ENCODE data around the gene NXPH4. TPM values are rescaled to one million over a fixed set of nuclear protein-coding genes. Genes with fewer than 3 reads are reported as not detected.

Gene NXPH4
- total RNA-seq, 6 donors from 2014 or later: 0.20 to 0.94 (median 0.22) TPM; not detected in 3

GRCh38 chr12:57236925-57237595, 20.5 kb downstream of the NXPH4 start:
- peaks cover 40 to 50% (median 45%) of the 10 kb centered on the region in 4 donors for H3K4me1 ChIP-seq
- H3K9me3 ChIP-seq: no peaks in the 10 kb centered on the region
- H3K27ac ChIP-seq: peak overlapping the region in 1 of 4 donors; percentile 67
- H3K4me3 ChIP-seq: peak overlapping the region in 3 of 4 donors; percentile 9 to 28 (median 16)
- ATAC-seq (ENCODE audit: low FRiP score in 2 of 2) (no peak), DNase-seq (no peak)
- peaks cover 0 to 40% (median 32%) of the 10 kb centered on the region in 4 donors for H3K27me3 ChIP-seq
- WGBS, 2 donors: 19 to 37% methylated on average over 8 of the region's 9 CpGs
- H3K36me3 ChIP-seq: peaks cover 0 to 32% (median 27%) of the 10 kb centered on the region in 4 donors
- no peak for TF ChIP-seq POLR2AphosphoS5 (IDR thresholded peaks at IDR 0.05)
- TF ChIP-seq CTCF (IDR thresholded peaks at IDR 0.05): no peak
- no peak for TF ChIP-seq POLR2A (IDR thresholded peaks at IDR 0.05)
- no peak for TF ChIP-seq EP300 (IDR thresholded peaks at IDR 0.05)

- no peak for ATAC-seq (ENCODE audit: low FRiP score in 2 of 2)
- no peak for DNase-seq
- 30 to 44% methylated on average over 5 of the region's 5 CpGs for WGBS, 2 donors
- no peaks in the 10 kb centered on the region for H3K9me3 ChIP-seq
- H3K36me3 ChIP-seq: peaks cover 0 to 26% (median 22%) of the 10 kb centered on the region in 4 donors
- no peak overlapping the region for H3K4me3 ChIP-seq
- TF ChIP-seq POLR2A (IDR thresholded peaks at IDR 0.05) (no peak), POLR2AphosphoS5 (IDR thresholded peaks at IDR 0.05) (no peak), CTCF (IDR thresholded peaks at IDR 0.05) (no peak), EP300 (IDR thresholded peaks at IDR 0.05) (no peak)
- H3K27ac ChIP-seq: no peak overlapping the region
- H3K4me1 ChIP-seq: peaks cover 45 to 55% (median 50%) of the 10 kb centered on the region in 4 donors
- peaks cover 0 to 45% (median 35%) of the 10 kb centered on the region in 4 donors for H3K27me3 ChIP-seq
Observed at GRCh38 chr12:57237596-57237931, 21.0 kb downstream of the NXPH4 start.

- Histone ChIP-seq H3K4me1 (peaks cover 51 to 61% (median 56%) of the 10 kb centered on the region in 4 donors), H3K27ac (peak overlapping the region in 2 of 4 donors; percentile 13 to 17), H3K36me3 (peaks cover 0 to 20% (median 16%) of the 10 kb centered on the region in 4 donors), H3K4me3 (peak overlapping the region; percentile 28 to 58 (median 42)), H3K27me3 (peaks cover 0 to 52% (median 38%) of the 10 kb centered on the region in 4 donors), H3K9me3 (no peaks in the 10 kb centered on the region)
- TF ChIP-seq POLR2AphosphoS5 (IDR thresholded peaks at IDR 0.05) (no peak), EP300 (IDR thresholded peaks at IDR 0.05) (no peak), CTCF (IDR thresholded peaks at IDR 0.05) (no peak), POLR2A (IDR thresholded peaks at IDR 0.05) (no peak)
- no peak for ATAC-seq (ENCODE audit: low FRiP score in 2 of 2)
- DNase-seq: peak in 1 of 2 donors; percentile 76
- 3 to 13% methylated on average over 25 to 56 of the region's 63 CpGs for WGBS, 2 donors
Observed at GRCh38 chr12:57237932-57238853, 21.6 kb downstream of the NXPH4 start.

GRCh38 chr12:57238854-57239554, 22.4 kb downstream of the NXPH4 start:
- WGBS, 2 donors: 4% methylated on average over 21 of the region's 47 CpGs
- Histone ChIP-seq H3K4me1 (peaks cover 59 to 69% (median 62%) of the 10 kb centered on the region in 4 donors), H3K27ac (peak overlapping the region in 2 of 4 donors; percentile 13 to 17), H3K36me3 (peaks cover 0 to 12% (median 8%) of the 10 kb centered on the region in 4 donors), H3K4me3 (peak overlapping the region; percentile 28 to 58 (median 42)), H3K27me3 (peaks cover 0 to 60% (median 39%) of the 10 kb centered on the region in 4 donors), H3K9me3 (no peaks in the 10 kb centered on the region)
- no peak for TF ChIP-seq EP300 (IDR thresholded peaks at IDR 0.05)
- TF ChIP-seq POLR2AphosphoS5 (IDR thresholded peaks at IDR 0.05): peak in 1 of 2 donors; percentile 24
- peak; percentile 100 for TF ChIP-seq CTCF (IDR thresholded peaks at IDR 0.05)
- no peak for TF ChIP-seq POLR2A (IDR thresholded peaks at IDR 0.05)
- DNase-seq: peak; percentile 91 to 98
- ATAC-seq (ENCODE audit: low FRiP score in 2 of 2): peak; percentile 93 to 95
